ENCODE results near the gene LINC01488. TPM values are rescaled to one million over a fixed set of nuclear protein-coding genes. Genes with fewer than 3 reads are reported as not detected.

Gene LINC01488
- total RNA-seq, 1 experiment from 2014 or later: not detected

DNA sequence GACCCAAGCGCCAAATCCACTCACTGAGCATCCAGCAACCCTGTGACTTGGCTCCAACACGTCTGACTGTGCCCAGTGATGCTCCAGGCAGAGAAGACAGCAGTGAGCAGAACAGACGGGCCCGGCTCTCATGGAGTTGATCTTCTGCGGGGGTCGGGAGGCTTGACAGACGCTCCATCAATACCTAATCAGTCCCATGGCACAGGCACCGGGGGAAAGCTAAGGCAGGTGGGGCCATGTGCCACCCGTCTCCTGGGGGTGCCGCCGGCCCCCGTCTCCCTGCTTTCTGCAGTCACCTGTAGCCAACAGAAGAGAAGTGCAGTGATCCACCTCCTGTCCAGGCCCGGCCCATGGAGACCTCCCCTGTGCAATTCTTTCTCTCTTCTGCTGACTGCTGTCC, 47.5 kb downstream of the LINC01488 start:
- DNase-seq (ENCODE audit: low read depth): no peak

DNA sequence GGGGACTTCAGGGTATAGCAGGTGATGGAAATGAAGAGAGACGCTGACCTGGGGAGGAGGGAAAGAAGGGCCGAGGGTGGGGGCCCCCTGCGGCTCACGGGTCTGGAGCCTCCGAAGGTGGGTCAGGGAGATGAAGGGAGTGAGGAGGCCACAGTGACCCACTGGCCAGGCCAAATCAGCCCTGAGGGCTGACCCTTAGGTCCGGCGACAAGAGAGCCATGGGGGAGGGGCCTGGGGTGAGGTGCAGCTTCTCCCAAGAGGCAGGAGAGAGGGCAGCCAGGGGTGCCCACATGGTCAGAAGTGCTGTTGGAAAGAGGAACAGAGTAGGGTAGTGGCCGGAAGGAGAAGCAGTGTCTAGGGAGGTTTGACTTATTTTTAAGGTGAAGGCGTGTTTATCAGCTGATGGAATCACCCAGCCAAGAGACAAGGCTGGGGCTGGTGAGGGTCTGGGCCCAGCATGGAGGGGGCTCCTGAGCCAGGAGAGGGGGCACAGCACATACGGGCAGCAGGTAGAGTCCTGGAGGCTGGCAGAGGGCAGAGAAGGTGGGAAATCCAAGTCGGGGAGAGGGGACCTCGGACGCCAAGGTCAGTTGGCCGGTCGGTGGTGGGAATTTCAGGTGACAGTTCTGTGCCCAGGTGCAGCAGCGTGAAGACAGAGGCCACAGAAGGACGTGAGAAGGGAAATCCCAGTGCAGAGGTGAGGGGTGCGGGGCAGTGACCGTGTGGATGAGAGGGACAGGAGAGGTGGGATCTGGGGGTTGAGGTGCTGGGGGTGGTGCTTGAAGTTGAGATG, 49.0 kb downstream of the LINC01488 start:
- DNase-seq (ENCODE audit: low read depth): no peak

DNA sequence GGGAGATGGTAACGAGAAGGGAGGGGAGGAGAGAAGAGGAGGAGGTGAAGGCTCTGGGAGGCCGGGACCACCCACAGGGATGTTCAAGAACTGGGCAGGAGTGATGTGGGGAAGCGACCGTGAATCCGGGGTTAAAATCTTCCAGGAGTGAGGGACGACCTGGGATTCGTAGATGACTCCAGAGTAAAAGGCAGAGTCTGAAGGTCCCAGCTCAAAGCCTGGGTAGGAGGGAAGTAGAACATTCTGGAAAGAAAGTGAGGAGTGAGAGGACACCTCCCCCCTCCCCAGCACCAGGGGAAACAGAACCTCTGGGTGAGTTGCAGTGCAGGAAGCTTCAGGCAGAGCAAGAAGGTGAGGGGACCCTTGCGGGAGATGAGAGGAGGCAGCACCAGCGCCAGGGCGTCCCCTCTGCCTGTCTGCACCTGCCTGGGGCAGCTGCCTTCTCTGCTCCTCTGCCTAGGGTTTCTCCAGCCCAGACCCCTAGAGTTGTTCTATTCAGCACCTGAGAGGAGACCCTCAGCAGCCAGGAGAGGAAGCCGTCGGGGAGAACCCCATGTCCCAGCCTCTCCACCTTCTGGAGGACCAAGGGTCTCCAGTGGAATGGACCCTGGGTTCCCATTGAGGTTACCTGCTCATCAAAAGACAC, 49.7 kb downstream of the LINC01488 start:
- DNase-seq (ENCODE audit: low read depth): no peak

GRCh38 chr11:69531717-69532088, 50.2 kb downstream of the LINC01488 start:
- no peak for DNase-seq (ENCODE audit: low read depth)

DNA sequence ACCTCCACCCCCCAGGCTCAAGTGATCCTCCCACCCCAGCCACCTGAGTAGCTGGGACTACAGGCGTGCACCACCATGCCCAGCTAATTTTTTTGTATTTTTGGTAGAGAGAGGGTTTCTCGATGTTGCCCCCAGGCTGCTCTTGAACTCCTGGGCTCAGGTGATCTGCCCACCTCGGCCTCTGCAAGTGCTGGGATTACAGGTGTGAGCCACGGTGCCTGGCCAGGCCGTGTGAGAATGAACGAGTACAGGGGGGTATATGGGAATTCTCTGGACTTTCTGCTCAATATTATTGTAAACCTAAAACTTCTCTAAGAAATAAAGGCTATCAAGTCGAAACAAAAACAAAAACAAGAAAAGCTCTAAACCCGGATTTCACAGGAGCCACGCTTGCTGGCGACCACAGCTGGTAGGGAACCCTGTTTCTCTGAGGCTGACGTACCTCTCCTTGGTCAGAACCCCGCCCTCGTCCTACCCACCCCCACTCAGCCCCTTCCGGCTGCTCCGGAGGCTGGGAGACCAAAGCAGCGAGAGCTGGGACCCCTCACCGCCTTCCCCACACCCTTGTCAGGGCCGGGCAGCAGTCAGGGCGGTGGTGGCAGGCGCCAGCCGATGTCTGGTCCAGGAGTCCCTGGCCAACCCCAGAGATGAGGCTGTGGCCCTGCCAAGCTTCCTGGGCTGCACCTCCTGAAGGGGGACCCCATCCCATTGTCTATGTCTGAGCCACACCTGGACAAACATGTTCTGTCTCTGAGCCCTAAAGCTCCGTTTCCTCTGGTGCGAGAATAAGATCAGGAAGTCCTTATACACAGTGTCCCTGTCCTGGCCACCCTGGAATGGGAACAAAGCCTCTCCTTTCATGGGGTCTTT, 52.1 kb downstream of the LINC01488 start:
- DNase-seq (ENCODE audit: low read depth): no peak

- DNase-seq (ENCODE audit: low read depth): no peak
These were observed 52.7 kb downstream of the LINC01488 start for GRCh38 chr11:69534166-69534530.

DNA sequence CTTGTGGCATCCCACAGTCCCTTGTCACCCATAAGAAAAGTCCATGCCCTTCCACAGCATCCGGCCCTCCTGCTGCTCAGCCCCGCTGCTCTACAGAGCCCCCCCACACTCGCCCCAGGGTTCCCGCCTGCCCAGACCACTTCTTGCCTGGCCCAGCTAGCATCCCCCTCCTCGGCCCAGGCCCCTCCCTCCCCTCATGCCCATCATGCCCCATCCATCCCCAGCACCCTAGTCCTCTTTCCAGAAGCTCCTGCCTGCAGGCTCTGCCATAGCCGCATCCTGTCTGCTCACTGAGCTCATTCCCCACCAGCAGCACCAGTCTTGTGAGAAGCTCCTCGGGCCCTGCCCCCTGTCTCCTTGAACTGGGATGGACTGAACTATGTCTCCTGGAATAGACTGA, 54.4 kb downstream of the LINC01488 start:
- no peak for DNase-seq (ENCODE audit: low read depth)

DNA sequence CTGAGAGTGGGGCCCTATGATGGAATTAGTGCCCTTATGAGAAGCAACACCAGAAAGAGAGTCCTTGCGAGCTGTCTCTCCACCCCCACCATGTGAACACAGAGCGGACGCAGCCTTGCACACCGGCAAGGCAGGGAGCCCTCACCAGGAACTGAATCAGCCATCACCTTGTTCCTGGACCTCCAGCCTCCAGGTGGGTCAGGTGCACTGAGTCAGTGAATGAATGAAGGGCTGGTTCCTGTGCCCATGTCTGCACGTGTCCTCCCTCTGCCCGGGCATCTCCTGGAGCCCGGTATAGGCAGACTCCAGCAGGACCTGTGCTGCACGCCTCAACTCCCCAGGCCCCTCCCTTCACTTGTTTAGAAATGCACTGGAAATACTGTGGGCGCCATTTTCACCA, 54.9 kb downstream of the LINC01488 start:
- DNase-seq (ENCODE audit: low read depth): no peak

DNA sequence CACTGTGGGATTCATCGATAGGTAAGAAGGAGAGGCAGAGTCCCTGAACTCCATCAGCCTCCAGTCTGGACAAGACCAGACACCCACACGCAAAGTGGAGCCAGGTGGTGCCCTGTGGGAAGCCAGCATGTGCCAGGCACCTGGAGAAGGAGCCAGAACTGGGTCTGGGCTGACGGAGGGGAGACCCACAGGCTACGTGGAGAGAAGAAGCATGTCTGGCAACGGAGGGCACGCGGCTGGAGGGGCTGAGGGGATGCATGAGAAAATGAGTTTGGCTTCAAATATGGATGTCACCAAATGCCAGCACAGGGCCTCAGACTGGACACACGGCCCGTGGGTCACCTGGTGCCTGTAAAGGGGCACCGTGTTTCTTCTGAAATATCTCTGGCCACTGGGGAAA, 55.7 kb downstream of the LINC01488 start:
- no peak for DNase-seq (ENCODE audit: low read depth)

- no peak for DNase-seq (ENCODE audit: low read depth)
These were observed 56.6 kb downstream of the LINC01488 start for GRCh38 chr11:69537855-69538640.

- DNase-seq (ENCODE audit: low read depth): peak; percentile 11
These were observed 57.4 kb downstream of the LINC01488 start for GRCh38 chr11:69538854-69539253.

DNA sequence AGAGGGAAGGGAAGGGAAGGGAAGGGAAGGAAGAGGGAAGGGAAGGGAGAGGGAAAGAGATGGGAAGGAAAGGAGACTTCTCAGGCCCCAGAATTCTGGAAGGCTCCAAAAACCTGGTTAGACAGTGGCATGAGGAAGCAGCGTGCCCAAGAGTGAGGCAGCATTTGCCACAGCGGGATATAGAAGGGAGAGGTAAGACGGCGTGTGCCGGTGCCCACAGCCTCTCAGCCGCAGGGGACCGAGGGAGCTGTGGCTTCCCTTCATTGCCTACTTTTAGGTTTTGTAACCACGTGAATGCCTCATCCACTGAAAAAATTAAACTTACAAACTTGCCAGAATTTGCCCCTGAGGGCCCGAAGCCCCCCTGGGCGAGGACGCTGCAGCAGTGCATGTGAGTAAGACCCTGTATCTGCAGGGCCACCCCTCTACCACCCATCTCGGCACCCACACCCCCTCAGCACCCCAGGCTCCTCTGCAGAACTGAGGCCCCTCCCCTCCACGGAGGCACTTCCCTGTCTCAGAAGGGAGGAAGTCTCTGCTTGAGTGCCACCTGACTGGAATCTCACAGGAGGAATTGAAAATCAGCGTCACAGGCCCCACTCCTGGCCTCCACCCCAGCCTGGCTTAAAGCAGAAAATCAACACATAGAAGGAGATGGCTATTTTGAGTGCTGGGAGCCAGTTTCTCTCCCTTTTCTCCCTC, 58.1 kb downstream of the LINC01488 start:
- DNase-seq (ENCODE audit: low read depth): no peak

DNA sequence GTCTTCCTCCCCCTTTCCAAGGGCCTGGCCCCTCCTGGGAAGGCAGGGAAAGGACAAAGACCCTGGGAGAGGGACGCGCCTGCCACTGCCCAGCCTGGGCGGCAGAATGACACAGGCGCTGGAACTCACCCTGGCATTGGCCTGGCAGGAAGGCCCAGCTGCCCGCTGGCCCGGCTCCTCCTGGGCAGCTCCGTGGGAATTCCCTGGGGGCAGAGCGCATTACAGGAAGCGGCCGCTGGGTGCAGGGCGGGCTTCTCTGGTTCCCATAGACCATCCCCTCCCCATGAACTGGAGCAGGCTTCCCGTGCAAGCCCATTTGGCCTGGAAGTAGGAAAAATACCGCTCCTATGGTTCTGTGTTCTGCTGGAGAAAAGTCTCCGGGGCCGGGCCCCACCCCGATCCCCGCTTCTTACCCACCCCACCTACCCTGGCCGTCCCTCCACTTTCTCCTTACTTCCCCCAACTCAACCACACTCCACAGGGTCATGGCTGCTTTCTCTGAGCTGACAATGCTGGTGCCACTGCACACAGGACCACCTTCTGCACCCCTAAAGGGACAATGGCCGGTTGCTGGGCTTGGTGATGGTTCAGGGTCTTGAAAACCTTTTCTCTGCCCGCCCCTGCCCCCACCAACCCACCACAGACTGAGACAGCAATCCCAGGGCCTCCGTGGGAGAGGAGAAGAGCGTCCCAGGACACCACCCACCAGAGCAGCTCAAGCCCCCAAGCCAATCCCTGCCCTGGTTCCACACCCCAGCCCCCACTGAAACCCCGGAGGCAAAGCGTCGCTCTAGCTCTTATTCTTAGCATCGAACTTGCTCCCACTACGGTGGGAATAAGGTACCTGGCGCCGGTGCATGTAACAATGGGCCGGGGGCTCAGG, 58.9 kb downstream of the LINC01488 start:
- DNase-seq (ENCODE audit: low read depth): peak; percentile 81

GRCh38 chr11:69541001-69541285, 59.5 kb downstream of the LINC01488 start:
- DNase-seq (ENCODE audit: low read depth): peak; percentile 67

- DNase-seq (ENCODE audit: low read depth): peak; percentile 73
These were observed 60.2 kb downstream of the LINC01488 start for GRCh38 chr11:69541501-69542313.

DNA sequence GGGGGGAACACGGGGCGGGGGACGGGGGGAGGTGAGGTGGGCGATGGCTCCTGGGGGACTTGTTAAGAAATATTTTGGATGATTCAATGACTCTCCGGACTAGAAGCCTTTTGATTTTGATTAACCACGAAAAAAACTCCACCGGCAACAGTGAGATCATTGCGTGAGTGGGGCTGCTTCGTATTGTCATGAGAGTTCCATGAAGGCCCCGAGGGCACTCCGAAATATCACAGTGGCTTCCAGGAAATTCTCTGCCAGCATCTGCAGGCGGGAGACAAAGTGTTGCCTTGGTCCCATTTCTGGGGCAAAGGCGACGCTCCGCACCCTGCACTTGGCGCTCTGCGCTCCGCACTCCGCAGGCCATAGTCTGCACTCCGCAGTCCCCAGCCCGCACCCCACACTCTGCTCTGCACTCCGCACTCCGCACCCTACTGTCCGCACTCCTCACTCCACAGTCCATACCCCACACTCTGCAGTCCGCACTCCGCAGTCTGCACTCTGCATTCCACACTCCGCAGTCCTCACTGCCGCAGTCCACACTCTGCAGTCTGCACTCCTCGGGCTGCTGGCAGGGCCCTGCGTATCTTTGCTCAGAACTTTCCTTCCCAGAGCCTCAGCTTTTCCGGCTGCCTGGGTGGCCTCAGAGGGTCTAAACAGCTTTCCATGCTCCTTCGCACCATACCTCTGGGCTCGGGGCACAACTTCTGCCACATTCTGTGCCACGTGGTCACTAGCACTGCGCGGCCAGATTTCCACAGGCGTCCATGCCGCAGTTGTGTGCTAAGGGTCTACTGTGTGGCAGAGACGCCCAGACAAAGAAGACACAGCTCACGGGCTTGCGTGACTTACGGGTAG, 61.1 kb downstream of the LINC01488 start:
- DNase-seq (ENCODE audit: low read depth): peak; percentile 35

Measured in M059J (cell line).